K562 (cell line): ENCODE measurements around the gene CIART. TPM values are rescaled to one million over a fixed set of nuclear protein-coding genes. Genes with fewer than 3 reads are reported as not detected.

Experiments
- ATAC-seq: fragments of 200-7000 bp; cut with Tn5 transposase; 3 replicates; pipeline ENCODE4 v1.9.1; 2020; ENCODE audit warnings: moderate library complexity
- BruUV-seq: library from RNA; stranded (reverse); fragments of 400-500 nt; replicated peaks from 2 replicates; lab custom pipeline; 2021; lab: Mats Ljungman, UMichigan
- CTCF ChIA-PET: fragments of 300-600 bp; formaldehyde crosslinking; extraction: SDS; loops from one replicate; lab custom pipeline; 2021; ENCODE audit warnings: low intra/inter-chr PET ratio; lab: Yijun Ruan, JAX
- POLR2A ChIA-PET: fragments of 300-600, 350-650 bp; sonication (Branson Sonifier 250); formaldehyde crosslinking; extraction: SDS; loops from one replicate; lab custom pipeline; 2021; ENCODE audit warnings: antibody characterized with exemption, inconsistent platforms; lab: Yijun Ruan, JAX
- DNase-seq, 4 experiments: peaks; one replicate each; pipeline versions ENCODE4 v3.0.0 to v3.0.0-alpha.2; 2011 to 2018; ENCODE audit warnings: low spot score in 3 of 4, mixed read lengths in 3 of 4; ENCODE audit errors: extremely low read depth in 1 of 4
- FAIRE-seq: peaks from 2 replicates; lab custom pipeline; 2011; peaks lifted over from hg19 to GRCh38; lab: Jason Lieb, UNC
- H2AFZ ChIP-seq: 2 replicates; pipeline ENCODE4 v1.6.0; 2011; ENCODE audit warnings: low read depth, low read length, control low read depth, inconsistent platforms
- H3K27ac ChIP-seq: fragments of 200-600 bp; 3 replicates; pipeline ENCODE4 v1.8.0; 2011; ENCODE audit warnings: low read depth, mild to moderate bottlenecking, control low read depth, inconsistent platforms, low read length, moderate library complexity, mixed read lengths; ENCODE audit errors: extremely low read depth
- H3K27me3 ChIP-seq, 2 experiments: fragments of 300-600 bp in 1 of 2; 2 replicates in 1 of 2; 3 replicates in 1 of 2; pipeline versions ENCODE4 v1.6.0 to v1.8.0; 2011; ENCODE audit warnings: inconsistent platforms in 2 of 2, low read length in 2 of 2, mild to moderate bottlenecking in 1 of 2, mixed read lengths in 1 of 2, moderate library complexity in 1 of 2; ENCODE audit not compliant: control insufficient read depth in 2 of 2, insufficient read depth in 2 of 2
- H3K36me3 ChIP-seq: fragments of 300-600 bp; 3 replicates; pipeline ENCODE4 v1.8.0; 2011; ENCODE audit warnings: mild to moderate bottlenecking, low read length, inconsistent platforms; ENCODE audit not compliant: control insufficient read depth, insufficient read depth
- H3K4me1 ChIP-seq, 2 experiments: fragments of 200-600 bp in 1 of 2; replicated peaks in 1 of 2; 2 replicates in 1 of 2; 3 replicates in 1 of 2; pipeline versions ENCODE4 v1.5.1 to v1.8.0; 2011; ENCODE audit warnings: inconsistent platforms in 2 of 2, low read length in 2 of 2, mild to moderate bottlenecking in 1 of 2, mixed read lengths in 1 of 2, moderate library complexity in 1 of 2; ENCODE audit not compliant: control insufficient read depth in 2 of 2, insufficient read depth in 2 of 2
- H3K4me2 ChIP-seq: 2 replicates; pipeline ENCODE4 v1.6.1; 2011; ENCODE audit warnings: low read length, control low read depth, inconsistent platforms, mixed read lengths; ENCODE audit not compliant: insufficient read depth
- H3K4me3 ChIP-seq: fragments of 200-600 bp; sonication (generic), shearing (Covaris generic); 2 replicates; pipeline ENCODE4 v1.5.1; 2016; ENCODE audit warnings: control low read depth, inconsistent platforms
- H3K79me2 ChIP-seq: fragments of 200-600 bp; 3 replicates; pipeline ENCODE4 v1.8.0; 2011; ENCODE audit warnings: low read length, inconsistent platforms; ENCODE audit not compliant: control insufficient read depth, insufficient read depth
- H3K9ac ChIP-seq, 2 experiments: 2 replicates each; pipeline versions ENCODE4 v1.6.0 to v1.6.1; 2011; ENCODE audit warnings: low read depth in 2 of 2, low read length in 2 of 2, control low read depth in 1 of 2, inconsistent platforms in 1 of 2, mild to moderate bottlenecking in 1 of 2, mixed read lengths in 1 of 2; ENCODE audit not compliant: insufficient read depth in 1 of 2
- H3K9me1 ChIP-seq: one replicate; pipeline ENCODE4 v1.6.0; 2011; ENCODE audit warnings: inconsistent platforms, mild to moderate bottlenecking, low read length, moderate library complexity; ENCODE audit not compliant: control insufficient read depth, insufficient read depth
- H3K9me3 ChIP-seq: replicated peaks from 2 replicates; pipeline ENCODE4 v1.5.1; 2011; ENCODE audit warnings: low read depth, low read length, inconsistent platforms; ENCODE audit not compliant: control insufficient read depth, insufficient read depth
- H4K20me1 ChIP-seq: replicated peaks from 2 replicates; pipeline ENCODE4 v1.6.1; 2011; ENCODE audit warnings: low read length, inconsistent platforms, mixed read lengths; ENCODE audit not compliant: control insufficient read depth, insufficient read depth
- ARID2 ChIP-seq: fragments of 450-650 bp; IDR thresholded peaks from 2 replicates; pipeline ENCODE4 v1.6.1; 2017; ENCODE audit warnings: antibody characterized with exemption, mild to moderate bottlenecking
- FOXM1 ChIP-seq, 2 experiments: fragments of 450-650 bp in 1 of 2; sonication (generic) in 1 of 2; formaldehyde crosslinking in 1 of 2; IDR thresholded peaks; 2 replicates each; pipeline versions ENCODE4 v1.6.1 to v1.9.0; 2017 to 2022; ENCODE audit warnings: low read depth in 2 of 2, mild to moderate bottlenecking in 2 of 2, missing genetic modification reagents in 1 of 2, moderate library complexity in 1 of 2
- MBD2 ChIP-seq: sonication (generic); IDR thresholded peaks from 2 replicates; pipeline ENCODE4 v1.6.1; 2016; ENCODE audit warnings: low read depth, borderline replicate concordance
- SMC3 ChIP-seq: conservative IDR thresholded peaks from 2 replicates; pipeline ENCODE4 v1.6.1; 2011; ENCODE audit warnings: low read depth, low read length, improper control_type of control experiment; ENCODE audit not compliant: insufficient read depth
- WGBS: fragments of 100-300 bp; shearing (Covaris generic); methylation state at CpG from one replicate; pipeline ENCODE4 v1.1.6; 2016; ENCODE audit warnings: low coverage, mixed read lengths; ENCODE audit not compliant: insufficient coverage; ENCODE audit errors: missing lambda C conversion rate; 5-methylcytosine and 5-hydroxymethylcytosine counted together
- in situ Hi-C: fragments of 300-500 bp; cut with MboI; formaldehyde crosslinking; loops from 4 replicates; pipeline ENCODE4 v1.15.0; 2018; ENCODE audit warnings: inconsistent platforms, mixed read lengths
- intact Hi-C: fragments of 100-400 bp; cut with micrococcal nuclease; formaldehyde crosslinking; loops from 2 replicates; pipeline ENCODE4 v1.14.2; 2022
- polyA plus RNA-seq, 8 experiments: library from polyadenylated mRNA; depleted of rRNA in 4 of 8; stranded (reverse) in 5 of 8; unstranded in 3 of 8; fragments of >200 nt; fragmentation: Nextera tagmentation in 2 of 8; fragmentation: Illumina TruSeq in 1 of 8; extraction: Ambion mirVana in 2 of 8; extraction: Trizol in 1 of 8; gene quantifications; 2 replicates each; pipeline versions ENCODE4 v1.2.1 to v1.2.3, GENCODE V29; 2011 to 2014; ENCODE audit warnings: inconsistent platforms in 1 of 8, missing spikeins in 1 of 8
- total RNA-seq, 7 experiments: library from RNA; depleted of rRNA in 6 of 7; stranded (reverse); fragments of >200 nt in 6 of 7; fragmentation: Illumina TruSeq in 2 of 7; extraction: Trizol in 2 of 7; gene quantifications; 2 replicates each; pipeline versions ENCODE4 v1.2.1 to v1.2.3, GENCODE V29; 2011 to 2021; ENCODE audit warnings: low replicate concordance in 1 of 7
- TF ChIP-seq, protein P1 (sequence below), 2 experiments: fragments of 450-650 bp in 1 of 2; sonication (generic) in 1 of 2; formaldehyde crosslinking in 1 of 2; IDR thresholded peaks in 1 of 2; conservative IDR thresholded peaks in 1 of 2; 2 replicates each; pipeline versions ENCODE4 v1.6.1 to v1.8.1; 2016 to 2023; ENCODE audit warnings: mild to moderate bottlenecking in 2 of 2, moderate library complexity in 2 of 2, inconsistent platforms in 1 of 2, missing genetic modification reagents in 1 of 2
- TF ChIP-seq, protein P2 (sequence below), 2 experiments: fragments of 450-650 bp; formaldehyde crosslinking in 1 of 2; IDR thresholded peaks; 2 replicates each; pipeline versions ENCODE4 v1.4.0 to v1.6.1; 2014 to 2020; ENCODE audit warnings: mild to moderate bottlenecking in 2 of 2, borderline replicate concordance in 1 of 2, low read depth in 1 of 2

CIART gene
- total and polyA plus RNA-seq, 9 of the 15 experiments (the other 6 are each of a cell fraction or from before 2014, with no cell fraction given): 0.07 to 0.35 (median 0.19) TPM; not detected in 2

DNA sequence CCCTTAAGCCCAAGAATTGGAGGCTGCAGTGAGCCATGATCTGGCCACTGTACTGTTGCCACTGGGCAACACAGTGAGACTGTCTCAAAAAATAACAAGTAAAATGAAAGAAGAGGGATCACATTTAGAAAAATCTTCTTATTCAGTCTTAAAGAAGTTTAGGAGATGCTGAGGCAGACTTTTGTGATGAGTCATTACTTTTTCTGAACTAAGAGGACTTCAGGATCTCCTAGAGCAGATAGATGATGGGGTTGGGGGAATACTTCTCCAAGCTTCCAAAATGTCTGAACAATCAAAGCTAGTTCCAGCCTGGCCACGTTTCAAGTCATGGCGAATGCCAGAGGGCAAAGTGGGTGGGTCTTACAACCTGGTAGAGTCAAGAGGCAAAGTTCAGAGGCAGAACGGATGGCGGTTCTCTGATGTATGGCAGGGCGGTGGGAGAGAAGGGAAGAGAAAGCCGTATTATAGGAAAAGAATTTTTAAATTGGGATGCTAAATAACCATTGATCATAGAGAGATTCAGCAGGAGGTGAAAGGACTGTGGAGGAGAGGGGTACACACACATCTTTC lies 2.1 kb upstream of the CIART start (continued):
- TF ChIP-seq, protein P1, sequence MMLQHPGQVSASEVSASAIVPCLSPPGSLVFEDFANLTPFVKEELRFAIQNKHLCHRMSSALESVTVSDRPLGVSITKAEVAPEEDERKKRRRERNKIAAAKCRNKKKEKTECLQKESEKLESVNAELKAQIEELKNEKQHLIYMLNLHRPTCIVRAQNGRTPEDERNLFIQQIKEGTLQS (IDR thresholded peaks at IDR 0.05): peak; percentile 54
- TF ChIP-seq, protein P1 (CRISPR knock-in tag; conservative IDR thresholded peaks at IDR 0.05): no peak

DNA sequence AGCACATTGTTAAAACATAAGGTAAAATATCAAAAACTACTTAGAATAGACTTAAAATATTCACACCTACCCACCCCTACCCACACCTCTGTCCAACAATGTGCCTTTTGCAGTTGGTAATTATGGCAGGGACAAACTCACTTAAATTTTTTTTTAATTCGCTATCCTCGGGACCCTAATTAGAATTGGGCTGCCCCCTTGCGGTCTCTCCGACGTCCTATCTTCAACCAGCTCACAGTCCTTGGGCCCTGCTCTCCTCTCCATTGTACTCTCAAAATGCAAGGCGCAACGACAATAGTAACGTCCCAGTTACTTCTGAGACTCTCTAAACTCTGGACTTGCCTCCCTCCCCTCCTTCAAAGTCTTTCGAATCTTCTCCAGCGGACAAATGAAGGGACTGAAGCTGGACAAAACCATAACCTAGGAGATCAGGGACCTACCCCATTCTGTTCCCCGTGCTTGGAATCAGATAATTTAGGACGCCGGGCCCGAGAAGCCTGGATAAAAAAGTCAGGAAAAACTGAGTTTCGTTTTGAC lies 1.1 kb upstream of the CIART start:
- H3K4me2 ChIP-seq: peak overlapping the region; percentile 29; the same call in 1 of the 2 replicates
- no peaks in the 10 kb centered on the region for H3K79me2 ChIP-seq
- intact Hi-C loops: loop anchor here (1.0 kb wide), 1 partner anchor 26 kb away; no protein-coding TSS in a partner anchor
- no peaks in the 10 kb centered on the region for H3K9me1 ChIP-seq
- peak overlapping the region; percentile 39; the same call in 2 of the 3 replicates for H3K27ac ChIP-seq
- ChIA-PET POLR2A (interaction anchor here (1.0 kb wide), 1 partner anchor 9 kb away, joined by 3 read pairs; the partner anchor contains the start of gene C1orf54), CTCF (interaction anchor here (0.6 to 4.0 kb wide), 3 partner anchors 26 to 95 kb away, joined by 4 to 43 read pairs (median 5); no protein-coding TSS in a partner anchor)
- in situ Hi-C loops: no loop called here
- ATAC-seq (peak; percentile 91), DNase-seq (peak; percentile 46 to 67 (median 50)), FAIRE-seq (peak; percentile 65)
- H3K9ac ChIP-seq: no peak overlapping the region; a peak in 2 of 4 replicates
- no peaks in the 10 kb centered on the region for H3K27me3 ChIP-seq
- WGBS: 25% methylated on average over 15 of the region's 15 CpGs
- H4K20me1 ChIP-seq: no peaks in the 10 kb centered on the region
- H3K9me3 ChIP-seq: no peaks in the 10 kb centered on the region
- no peaks in the 10 kb centered on the region for H3K36me3 ChIP-seq
- no TSS peak for BruUV-seq
- H3K4me1 ChIP-seq: peaks cover 0 to 14% of the 10 kb centered on the region in 2 experiments; a peak in 3 of 5 replicates
- H3K4me3 ChIP-seq: no peak overlapping the region
- peak overlapping the region; percentile 88 for H2AFZ ChIP-seq
- TF ChIP-seq, protein P2, sequence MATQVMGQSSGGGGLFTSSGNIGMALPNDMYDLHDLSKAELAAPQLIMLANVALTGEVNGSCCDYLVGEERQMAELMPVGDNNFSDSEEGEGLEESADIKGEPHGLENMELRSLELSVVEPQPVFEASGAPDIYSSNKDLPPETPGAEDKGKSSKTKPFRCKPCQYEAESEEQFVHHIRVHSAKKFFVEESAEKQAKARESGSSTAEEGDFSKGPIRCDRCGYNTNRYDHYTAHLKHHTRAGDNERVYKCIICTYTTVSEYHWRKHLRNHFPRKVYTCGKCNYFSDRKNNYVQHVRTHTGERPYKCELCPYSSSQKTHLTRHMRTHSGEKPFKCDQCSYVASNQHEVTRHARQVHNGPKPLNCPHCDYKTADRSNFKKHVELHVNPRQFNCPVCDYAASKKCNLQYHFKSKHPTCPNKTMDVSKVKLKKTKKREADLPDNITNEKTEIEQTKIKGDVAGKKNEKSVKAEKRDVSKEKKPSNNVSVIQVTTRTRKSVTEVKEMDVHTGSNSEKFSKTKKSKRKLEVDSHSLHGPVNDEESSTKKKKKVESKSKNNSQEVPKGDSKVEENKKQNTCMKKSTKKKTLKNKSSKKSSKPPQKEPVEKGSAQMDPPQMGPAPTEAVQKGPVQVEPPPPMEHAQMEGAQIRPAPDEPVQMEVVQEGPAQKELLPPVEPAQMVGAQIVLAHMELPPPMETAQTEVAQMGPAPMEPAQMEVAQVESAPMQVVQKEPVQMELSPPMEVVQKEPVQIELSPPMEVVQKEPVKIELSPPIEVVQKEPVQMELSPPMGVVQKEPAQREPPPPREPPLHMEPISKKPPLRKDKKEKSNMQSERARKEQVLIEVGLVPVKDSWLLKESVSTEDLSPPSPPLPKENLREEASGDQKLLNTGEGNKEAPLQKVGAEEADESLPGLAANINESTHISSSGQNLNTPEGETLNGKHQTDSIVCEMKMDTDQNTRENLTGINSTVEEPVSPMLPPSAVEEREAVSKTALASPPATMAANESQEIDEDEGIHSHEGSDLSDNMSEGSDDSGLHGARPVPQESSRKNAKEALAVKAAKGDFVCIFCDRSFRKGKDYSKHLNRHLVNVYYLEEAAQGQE (IDR thresholded peaks at IDR 0.05; ENCODE audit: borderline replicate concordance): peak; percentile 69; the same call in 1 of the 2 replicates
- TF ChIP-seq, protein P2 (CRISPR knock-in tag; IDR thresholded peaks at IDR 0.05; ENCODE audit: low read depth): no peak
- TF ChIP-seq MBD2: no peak
- 0 out of 2 replicates have a peak, but pooled peaks have one; percentile 15 for TF ChIP-seq ARID2
- TF ChIP-seq SMC3: peak; percentile 47; the same call in 1 of the 2 replicates
- no peak for TF ChIP-seq FOXM1 (IDR thresholded peaks at IDR 0.05; ENCODE audit: low read depth)
- no peak for TF ChIP-seq FOXM1 (CRISPR knock-in tag; IDR thresholded peaks at IDR 0.05; ENCODE audit: low read depth)
